GM12875 (cell line): ENCODE results near the gene MTMR1.

Source experiments
- H3K4me3 ChIP-seq: one replicate; pipeline ENCODE4 v1.5.1; 2011; ENCODE audit warnings: low read depth, low read length, control low read depth
- CTCF ChIP-seq: IDR thresholded peaks from 2 replicates; pipeline ENCODE4 v1.5.1; 2011; ENCODE audit warnings: low read depth, mild to moderate bottlenecking, control low read depth, inconsistent platforms, low read length, moderate library complexity, borderline replicate concordance; ENCODE audit not compliant: insufficient read depth

Gene MTMR1

GRCh38 chrX:150704030-150704613 is 10.9 kb downstream of the MTMR1 start:
- no peak overlapping the region for H3K4me3 ChIP-seq
- TF ChIP-seq CTCF: no peak

GRCh38 chrX:150712619-150713018 is 19.4 kb downstream of the MTMR1 start:
- no peak overlapping the region for H3K4me3 ChIP-seq
- TF ChIP-seq CTCF: no peak

- no peak overlapping the region for H3K4me3 ChIP-seq
- TF ChIP-seq CTCF: no peak
Measured at GRCh38 chrX:150715184-150715583, 22.0 kb downstream of the MTMR1 start.

GRCh38 chrX:150719621-150720020 is 26.4 kb downstream of the MTMR1 start:
- no peak overlapping the region for H3K4me3 ChIP-seq
- no peak for TF ChIP-seq CTCF

GRCh38 chrX:150729956-150730355 is 36.8 kb downstream of the MTMR1 start:
- H3K4me3 ChIP-seq: no peak overlapping the region
- no peak for TF ChIP-seq CTCF

GRCh38 chrX:150730719-150731118 is 37.5 kb downstream of the MTMR1 start:
- no peak for TF ChIP-seq CTCF
- H3K4me3 ChIP-seq: no peak overlapping the region

- H3K4me3 ChIP-seq: no peak overlapping the region
- no peak for TF ChIP-seq CTCF
Measured at GRCh38 chrX:150731795-150732194, 38.6 kb downstream of the MTMR1 start.
